Measurements from ENCODE around the gene CACNG1. TPM values are rescaled to one million over a fixed set of nuclear protein-coding genes. Genes with fewer than 3 reads are reported as not detected.

CACNG1 gene
- total RNA-seq, 4 donors from 2014 or later: not detected

GRCh38 chr17:67041941-67042899, 2.1 kb upstream of the CACNG1 start:
- in situ Hi-C loops (cut with MboI; ENCODE audit: low pct_ligation_motif_present in 1 of 4, low pct_unique_long_range_greater_than_20kb in 1 of 4, low sequenced_read_pairs in 3 of 4) (no loop called here), intact Hi-C loops (cut with DNase I; ENCODE audit: low total_unique reads) (no loop called here)
- Histone ChIP-seq H3K36me3 (no peaks in the 10 kb centered on the region), H3K27ac (no peak overlapping the region), H3K9me3 (no peaks in the 10 kb centered on the region), H3K4me1 (peaks cover 0 to 21% (median 8%) of the 10 kb centered on the region in 4 donors), H3K27me3 (no peaks in the 10 kb centered on the region), H3K4me3 (no peak overlapping the region)
- WGBS, 2 donors (ENCODE audit: low coverage in 1 of 2): 40 to 65% methylated on average over 3 to 11 of the region's 11 CpGs
- no peak for DNase-seq
- TF ChIP-seq POLR2A (IDR thresholded peaks at IDR 0.05) (no peak), POLR2AphosphoS5 (IDR thresholded peaks at IDR 0.05) (no peak), CTCF (IDR thresholded peaks at IDR 0.05) (no peak), EP300 (IDR thresholded peaks at IDR 0.05; ENCODE audit: low read depth) (no peak)

GRCh38 chr17:67043283-67043682, 1.1 kb upstream of the CACNG1 start:
- peaks cover 0 to 21% (median 8%) of the 10 kb centered on the region in 4 donors for H3K4me1 ChIP-seq
- intact Hi-C loops (cut with DNase I; ENCODE audit: low total_unique reads) (no loop called here), in situ Hi-C loops (cut with MboI; ENCODE audit: low pct_ligation_motif_present in 1 of 4, low pct_unique_long_range_greater_than_20kb in 1 of 4, low sequenced_read_pairs in 3 of 4) (no loop called here)
- H3K36me3 ChIP-seq: no peaks in the 10 kb centered on the region
- H3K27ac ChIP-seq: no peak overlapping the region
- no peak overlapping the region for H3K4me3 ChIP-seq
- WGBS, 2 donors (ENCODE audit: low coverage in 1 of 2): 87 to 100% methylated on average over 2 to 12 of the region's 12 CpGs
- no peak for DNase-seq
- H3K27me3 ChIP-seq: no peaks in the 10 kb centered on the region
- H3K9me3 ChIP-seq: peaks cover under 1 to 2% of the 10 kb centered on the region in 2 donors
- TF ChIP-seq EP300 (IDR thresholded peaks at IDR 0.05; ENCODE audit: low read depth) (no peak), CTCF (IDR thresholded peaks at IDR 0.05) (no peak), POLR2AphosphoS5 (IDR thresholded peaks at IDR 0.05) (no peak), POLR2A (IDR thresholded peaks at IDR 0.05) (no peak)

GRCh38 chr17:67044940-67045339, 586 bp downstream of the CACNG1 start:
- no peak for TF ChIP-seq POLR2A (IDR thresholded peaks at IDR 0.05)
- no peak for TF ChIP-seq POLR2AphosphoS5 (IDR thresholded peaks at IDR 0.05)
- no peak for TF ChIP-seq EP300 (IDR thresholded peaks at IDR 0.05; ENCODE audit: low read depth)
- no peak for TF ChIP-seq CTCF (IDR thresholded peaks at IDR 0.05)
- intact Hi-C loops (cut with DNase I; ENCODE audit: low total_unique reads) (no loop called here), in situ Hi-C loops (cut with MboI; ENCODE audit: low pct_ligation_motif_present in 1 of 4, low pct_unique_long_range_greater_than_20kb in 1 of 4, low sequenced_read_pairs in 3 of 4) (no loop called here)
- no peak for DNase-seq
- H3K36me3 ChIP-seq: no peaks in the 10 kb centered on the region
- H3K4me3 ChIP-seq: no peak overlapping the region
- peaks cover 15% of the 10 kb centered on the region in 2 donors for H3K9me3 ChIP-seq
- H3K27me3 ChIP-seq: no peaks in the 10 kb centered on the region
- H3K27ac ChIP-seq: no peak overlapping the region
- peaks cover 0 to 21% (median 8%) of the 10 kb centered on the region in 4 donors for H3K4me1 ChIP-seq
- WGBS, 2 donors (ENCODE audit: low coverage in 1 of 2): 89% methylated on average over 5 of the region's 5 CpGs; no CpG with 5 or more reads in 1 of the 2 donors

- in situ Hi-C loops (cut with MboI; ENCODE audit: low pct_ligation_motif_present in 1 of 4, low pct_unique_long_range_greater_than_20kb in 1 of 4, low sequenced_read_pairs in 3 of 4) (no loop called here), intact Hi-C loops (cut with DNase I; ENCODE audit: low total_unique reads) (no loop called here)
- H3K27me3 ChIP-seq: no peaks in the 10 kb centered on the region
- 46% methylated on average over 4 of the region's 4 CpGs; no CpG with 5 or more reads in 1 of the 2 donors for WGBS, 2 donors (ENCODE audit: low coverage in 1 of 2)
- peaks cover 0 to 21% (median 8%) of the 10 kb centered on the region in 4 donors for H3K4me1 ChIP-seq
- H3K36me3 ChIP-seq: no peaks in the 10 kb centered on the region
- no peak overlapping the region for H3K4me3 ChIP-seq
- H3K27ac ChIP-seq: peak overlapping the region; percentile 37 to 69 (median 56)
- TF ChIP-seq EP300 (IDR thresholded peaks at IDR 0.05; ENCODE audit: low read depth) (peak; percentile 50), CTCF (IDR thresholded peaks at IDR 0.05) (no peak), POLR2AphosphoS5 (IDR thresholded peaks at IDR 0.05) (peak in 2 of 3 donors; percentile 27 to 48), POLR2A (IDR thresholded peaks at IDR 0.05) (no peak)
- DNase-seq: peak; percentile 80
- peaks cover 15% of the 10 kb centered on the region in 2 donors for H3K9me3 ChIP-seq
Observed at GRCh38 chr17:67046398-67046797, 2.0 kb downstream of the CACNG1 start.
